GM12878 (cell line): ENCODE measurements around the gene IQCH. TPM values are rescaled to one million over a fixed set of nuclear protein-coding genes. Genes with fewer than 3 reads are reported as not detected.

ENCODE experiments used
- ATAC-seq: fragments of 200-7000 bp; cut with Tn5 transposase; 3 replicates; pipeline ENCODE4 v1.9.1; 2020; ENCODE audit warnings: mild to moderate bottlenecking, moderate library complexity
- BruUV-seq: library from RNA; stranded (reverse); fragments of 400-500 nt; replicated peaks from 2 replicates; lab custom pipeline; 2021; lab: Mats Ljungman, UMichigan
- CTCF ChIA-PET: fragments of 300-600 bp; sonication (Branson Sonifier 250); formaldehyde crosslinking; extraction: SDS; loops from one replicate; lab custom pipeline; 2021; ENCODE audit warnings: inconsistent platforms; lab: Yijun Ruan, JAX
- POLR2A ChIA-PET: fragments of 350-600 bp; formaldehyde crosslinking; extraction: SDS; loops from one replicate; lab custom pipeline; 2021; ENCODE audit warnings: inconsistent platforms; lab: Charles Lee
- RAD21 ChIA-PET: fragments of 300-600 bp; sonication (Branson Sonifier 250); formaldehyde crosslinking; loops from one replicate; lab custom pipeline; 2023; ENCODE audit warnings: antibody characterized with exemption; ENCODE audit not compliant: unreplicated experiment; lab: Charles Lee
- SMC1A ChIA-PET: fragments of 300-600 bp; sonication (Branson Sonifier 250); formaldehyde crosslinking; loops from one replicate; lab custom pipeline; 2023; ENCODE audit not compliant: unreplicated experiment, uncharacterized antibody; lab: Charles Lee
- DNase-seq: peaks from one replicate; pipeline ENCODE4 v3.0.0-alpha.2; 2011; ENCODE audit warnings: low read depth, low spot score
- FAIRE-seq: peaks from 3 replicates; lab custom pipeline; 2011; peaks lifted over from hg19 to GRCh38; lab: Jason Lieb, UNC
- H2AFZ ChIP-seq: 2 replicates; pipeline ENCODE4 v1.6.0; 2011; ENCODE audit warnings: low read depth, low read length, control low read depth; ENCODE audit not compliant: control insufficient read depth
- H3K27ac ChIP-seq: 2 replicates; pipeline ENCODE4 v1.5.1; 2011; ENCODE audit warnings: control low read depth; ENCODE audit not compliant: control insufficient read depth, insufficient read depth
- H3K27me3 ChIP-seq, 2 experiments: replicated peaks in 1 of 2; 2 replicates each; pipeline versions ENCODE4 v1.6.0 to v1.6.1; 2011; ENCODE audit warnings: low read length in 1 of 2; ENCODE audit not compliant: control insufficient read depth in 2 of 2, insufficient read depth in 2 of 2
- H3K36me3 ChIP-seq, 2 experiments: 2 replicates each; pipeline ENCODE4 v1.5.1; 2011; ENCODE audit warnings: low read length in 1 of 2; ENCODE audit not compliant: control insufficient read depth in 2 of 2, insufficient read depth in 2 of 2
- H3K4me1 ChIP-seq: 2 replicates; pipeline ENCODE4 v1.6.1; 2011; ENCODE audit warnings: mild to moderate bottlenecking, low read length, moderate library complexity, mixed read lengths; ENCODE audit not compliant: control insufficient read depth, insufficient read depth
- H3K4me2 ChIP-seq: 2 replicates; pipeline ENCODE4 v1.6.0; 2011; ENCODE audit warnings: control low read depth; ENCODE audit not compliant: control insufficient read depth, insufficient read depth
- H3K4me3 ChIP-seq: fragments of 200-600 bp; sonication (generic); 2 replicates; pipeline ENCODE4 v1.5.1; 2016
- H3K79me2 ChIP-seq: 2 replicates; pipeline ENCODE4 v1.6.0; 2011; ENCODE audit warnings: low read length; ENCODE audit not compliant: control insufficient read depth, insufficient read depth
- H3K9ac ChIP-seq: 2 replicates; pipeline ENCODE4 v1.8.0; 2011; ENCODE audit warnings: low read length, control low read depth, mixed read lengths; ENCODE audit not compliant: control insufficient read depth, insufficient read depth
- H3K9me3 ChIP-seq: replicated peaks from 3 replicates; pipeline ENCODE4 v1.5.1; 2011; ENCODE audit warnings: mild to moderate bottlenecking, low read length; ENCODE audit not compliant: control insufficient read depth, insufficient read depth
- H4K20me1 ChIP-seq: 2 replicates; pipeline ENCODE4 v1.6.0; 2011; ENCODE audit not compliant: control insufficient read depth, insufficient read depth
- NFYB ChIP-seq: IDR thresholded peaks from 2 replicates; pipeline ENCODE4 v1.6.1; 2011; ENCODE audit warnings: low read depth, mild to moderate bottlenecking, low read length, improper control_type of control experiment, moderate library complexity; ENCODE audit not compliant: insufficient read depth
- SMARCA5 ChIP-seq: fragments of 450-650 bp; IDR thresholded peaks from 2 replicates; pipeline ENCODE4 v1.6.1; 2017; ENCODE audit warnings: mild to moderate bottlenecking
- SP1 ChIP-seq: IDR thresholded peaks from one replicate; pipeline ENCODE4 v1.6.1; 2011; ENCODE audit warnings: low read depth, low read length
- USF2 ChIP-seq: IDR thresholded peaks from 2 replicates; pipeline ENCODE4 v1.6.1; 2011; ENCODE audit warnings: low read depth, low read length, improper control_type of control experiment, borderline replicate concordance
- WGBS: methylation state at CpG from one replicate; pipeline ENCODE4 v1.1.6; 2016; ENCODE audit warnings: low lambda C conversion rate; ENCODE audit not compliant: insufficient replicate concordance, insufficient coverage; ENCODE audit errors: missing lambda C conversion rate; 5-methylcytosine and 5-hydroxymethylcytosine counted together
- in situ Hi-C: fragments of 300-500 bp; cut with MboI; formaldehyde crosslinking; loops from 9 replicates; pipeline ENCODE4 v1.14.3; 2018; ENCODE audit warnings: mixed read lengths
- intact Hi-C: fragments of 100-400 bp; cut with micrococcal nuclease; formaldehyde crosslinking; loops from one replicate; pipeline ENCODE4 v1.14.2; 2022; ENCODE audit not compliant: unreplicated experiment
- polyA plus RNA-seq, 11 experiments: library from polyadenylated mRNA; depleted of rRNA in 4 of 11; unstranded in 6 of 11; stranded (reverse) in 5 of 11; fragments of >200 nt; fragmentation: Nextera tagmentation in 4 of 11; fragmentation: Illumina TruSeq in 1 of 11; extraction: Ambion mirVana in 4 of 11; extraction: Trizol in 1 of 11; gene quantifications; 1 replicate in 1 of 11; 2 replicates in 10 of 11; pipeline versions ENCODE4 v1.2.1 to v1.2.3, GENCODE V29; 2011 to 2016; ENCODE audit warnings: inconsistent platforms in 2 of 11, missing spikeins in 2 of 11, low read depth in 1 of 11
- total RNA-seq, 4 experiments: library from RNA; depleted of rRNA in 3 of 4; stranded (reverse); fragments of >200 nt in 3 of 4; fragmentation: Illumina TruSeq in 1 of 4; extraction: Trizol in 1 of 4; gene quantifications; 2 replicates each; pipeline versions ENCODE4 v1.2.1 to v1.2.3, GENCODE V29; 2013 to 2021

Gene IQCH
- total and polyA plus RNA-seq, 10 of the 15 experiments (the other 5 are each of a cell fraction or from before 2014, with no cell fraction given): 0.29 to 1.3 (median 0.99) TPM

GRCh38 chr15:67416891-67417290 is 162.3 kb downstream of the IQCH start (continued):
- TF ChIP-seq SP1 (no peak), SMARCA5 (no peak)

DNA sequence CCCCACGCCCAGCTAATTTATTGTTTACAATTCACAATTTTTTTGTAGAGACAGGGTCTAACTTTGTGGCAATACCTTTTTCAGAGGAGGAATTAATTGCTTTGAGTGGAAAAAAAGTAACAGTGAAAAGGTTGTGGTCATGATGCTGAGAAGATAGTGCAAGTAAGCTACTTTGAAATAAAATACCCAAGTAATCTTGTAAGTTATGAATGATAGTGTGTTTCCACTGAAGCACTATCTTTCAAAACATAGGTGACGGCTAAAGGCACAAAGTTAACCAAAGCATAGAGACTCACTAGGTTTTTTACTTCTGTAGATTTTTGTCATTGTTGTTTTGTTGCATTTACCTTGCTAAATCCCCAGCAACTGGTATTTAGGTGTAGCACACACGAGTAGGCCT is 165.1 kb downstream of the IQCH start:
- no peak overlapping the region for H3K27ac ChIP-seq
- ATAC-seq (no peak), FAIRE-seq (no peak), DNase-seq (no peak)
- H3K4me2 ChIP-seq: no peak overlapping the region
- no peaks in the 10 kb centered on the region for H3K36me3 ChIP-seq
- no peak overlapping the region for H3K9ac ChIP-seq
- no peak overlapping the region for H3K4me3 ChIP-seq
- no peaks in the 10 kb centered on the region for H3K27me3 ChIP-seq
- 75% methylated on average over 3 of the region's 3 CpGs for WGBS
- H3K79me2 ChIP-seq: no peaks in the 10 kb centered on the region
- no peaks in the 10 kb centered on the region for H3K4me1 ChIP-seq
- ChIA-PET CTCF (interaction anchor here (1.2 to 2.3 kb wide), 3 partner anchors 13 to 114 kb away, joined by 3 to 6 read pairs (median 5); no protein-coding TSS in a partner anchor), RAD21 (interaction anchor here (1.0 to 1.3 kb wide), 2 partner anchors 12 to 473 kb away, joined by 3 read pairs; no protein-coding TSS in a partner anchor), SMC1A (interaction anchor here (1.3 to 1.7 kb wide), 2 partner anchors 14 to 114 kb away, joined by 3 to 6 read pairs; no protein-coding TSS in a partner anchor), POLR2A (no interaction called here)
- intact Hi-C loops (no loop called here), in situ Hi-C loops (no loop called here)
- H4K20me1 ChIP-seq: no peaks in the 10 kb centered on the region
- no peak for TF ChIP-seq NFYB
- no peak for TF ChIP-seq SP1
- TF ChIP-seq USF2: no peak
- no TSS peak for BruUV-seq
- H2AFZ ChIP-seq: no peak overlapping the region
- H3K9me3 ChIP-seq: no peaks in the 10 kb centered on the region
